ENCODE results near the gene CDYL.
"Not testable (repeated sequence)": the region's sequence is repeated elsewhere in the genome, so short reads cannot be mapped to it uniquely, and the experiment has no call there.

CDYL gene

GRCh38 chr6:4805553-4806336 lies 29.5 kb downstream of the CDYL start:
- peak; percentile 11 for DNase-seq

- no peak for DNase-seq
Observed at GRCh38 chr6:4806337-4806725, 30.1 kb downstream of the CDYL start.

- DNase-seq: no peak
Observed at GRCh38 chr6:4806791-4807190, 30.6 kb downstream of the CDYL start.

- DNase-seq: no peak
Observed at GRCh38 chr6:4808396-4808795, 32.2 kb downstream of the CDYL start.

GRCh38 chr6:4809999-4810918 lies 34.1 kb downstream of the CDYL start:
- DNase-seq: no peak

- DNase-seq: no peak
Observed at GRCh38 chr6:4812068-4812467, 35.9 kb downstream of the CDYL start.

- no peak for DNase-seq
Observed at GRCh38 chr6:4813055-4813454, 36.9 kb downstream of the CDYL start.

GRCh38 chr6:4814212-4814611 lies 38.0 kb downstream of the CDYL start:
- no peak for DNase-seq

- DNase-seq: no peak
Observed at GRCh38 chr6:4814987-4815386, 38.8 kb downstream of the CDYL start.

- DNase-seq: no peak
Observed at GRCh38 chr6:4815584-4815983, 39.4 kb downstream of the CDYL start.

GRCh38 chr6:4816904-4817303 lies 40.7 kb downstream of the CDYL start:
- DNase-seq: no peak

- DNase-seq: no peak
Observed at GRCh38 chr6:4817551-4817950, 41.3 kb downstream of the CDYL start.

GRCh38 chr6:4818272-4818938 lies 42.2 kb downstream of the CDYL start:
- no peak for DNase-seq

GRCh38 chr6:4819706-4820283 lies 43.6 kb downstream of the CDYL start:
- no peak for DNase-seq

- DNase-seq: no peak
Observed at GRCh38 chr6:4820704-4821276, 44.6 kb downstream of the CDYL start.

- DNase-seq: no peak
Observed at GRCh38 chr6:4822476-4822875, 46.3 kb downstream of the CDYL start.

- no peak for DNase-seq
Observed at GRCh38 chr6:4828187-4828698, 52.0 kb downstream of the CDYL start.

GRCh38 chr6:4829089-4829488 lies 52.9 kb downstream of the CDYL start:
- DNase-seq: no peak

GRCh38 chr6:4835540-4835939 lies 59.3 kb downstream of the CDYL start:
- DNase-seq: not testable (repeated sequence)

GRCh38 chr6:4840169-4840568 lies 64.0 kb downstream of the CDYL start:
- DNase-seq: no peak

- DNase-seq: no peak
Observed at GRCh38 chr6:4844108-4844507, 67.9 kb downstream of the CDYL start.

GRCh38 chr6:4846387-4846786 lies 70.2 kb downstream of the CDYL start:
- DNase-seq: no peak

Measured in activated naive CD4-positive, alpha-beta T cell treated with Interleukin-2 at 50 U/mL for 16 hours (primary cell).